RPMI7951 (cell line): Measurements from ENCODE around the gene PSMD6. TPM values are rescaled to one million over a fixed set of nuclear protein-coding genes. Genes with fewer than 3 reads are reported as not detected.
A peak's percentile ranks its signal among the peaks of the same experiment; 100 is the strongest.

Source experiments
- DNase-seq: peaks from one replicate; pipeline ENCODE4 v3.0.0-alpha.2; 2012; ENCODE audit warnings: low read depth
- total RNA-seq: library from RNA; depleted of rRNA; stranded (reverse); fragments of >200 nt; shearing (Covaris generic); gene quantifications from 2 replicates; pipeline ENCODE4 v1.2.3, GENCODE V29; 2014

Gene PSMD6
- total RNA-seq, 1 experiment from 2014 or later: 174 TPM

- DNase-seq: peak; percentile 8
Measured at GRCh38 chr3:64008487-64009351, 14.6 kb downstream of the PSMD6 start.

GRCh38 chr3:64008017-64008416 is 15.3 kb downstream of the PSMD6 start:
- DNase-seq: no peak

GRCh38 chr3:64003589-64003988 is 19.7 kb downstream of the PSMD6 start:
- DNase-seq: no peak

- no peak for DNase-seq
Measured at GRCh38 chr3:64002233-64002632, 21.1 kb downstream of the PSMD6 start.

- DNase-seq: no peak
Measured at GRCh38 chr3:64000453-64001055, 22.7 kb downstream of the PSMD6 start.

GRCh38 chr3:63998852-63999754 is 24.2 kb downstream of the PSMD6 start:
- DNase-seq: no peak

- no peak for DNase-seq
Measured at GRCh38 chr3:63995086-63995485, 28.2 kb downstream of the PSMD6 start.

GRCh38 chr3:63993653-63994079 is 29.6 kb downstream of the PSMD6 start:
- peak; percentile 72 for DNase-seq

- no peak for DNase-seq
Measured at GRCh38 chr3:63992516-63993209, 30.6 kb downstream of the PSMD6 start.

GRCh38 chr3:63991666-63992065 is 31.6 kb downstream of the PSMD6 start:
- no peak for DNase-seq

- DNase-seq: no peak
Measured at GRCh38 chr3:63990733-63991132, 32.6 kb downstream of the PSMD6 start.

- DNase-seq: no peak
Measured at GRCh38 chr3:63990204-63990603, 33.1 kb downstream of the PSMD6 start.

GRCh38 chr3:63988943-63989342 is 34.4 kb downstream of the PSMD6 start:
- DNase-seq: no peak

- DNase-seq: no peak
Measured at GRCh38 chr3:63986831-63987230, 36.5 kb downstream of the PSMD6 start.

- no peak for DNase-seq
Measured at GRCh38 chr3:63986146-63986545, 37.1 kb downstream of the PSMD6 start.

- DNase-seq: no peak
Measured at GRCh38 chr3:63984391-63984790, 38.9 kb downstream of the PSMD6 start.

- DNase-seq: no peak
Measured at GRCh38 chr3:63981980-63982379, 41.3 kb downstream of the PSMD6 start.

- DNase-seq: no peak
Measured at GRCh38 chr3:63980830-63981498, 42.3 kb downstream of the PSMD6 start.

- no peak for DNase-seq
Measured at GRCh38 chr3:63980019-63980418, 43.3 kb downstream of the PSMD6 start.

GRCh38 chr3:63979093-63979885 is 44.0 kb downstream of the PSMD6 start:
- peak; percentile 23 for DNase-seq
